PC-3 (cell line): ENCODE measurements around the gene DCDC1. TPM values are rescaled to one million over a fixed set of nuclear protein-coding genes. Genes with fewer than 3 reads are reported as not detected.

Experiments
- ATAC-seq: fragments of 200-7000 bp; cut with Tn5 transposase; 2 replicates; pipeline ENCODE4 v1.9.1; 2020; ENCODE audit warnings: mild to moderate bottlenecking, moderate library complexity
- BruUV-seq: library from RNA; stranded (reverse); fragments of 400-500 nt; replicated peaks from 2 replicates; lab custom pipeline; 2021; lab: Mats Ljungman, UMichigan
- CTCF ChIA-PET: fragments of 300-600 bp; sonication (Branson Sonifier 250); formaldehyde crosslinking; loops from one replicate; lab custom pipeline; 2022; ENCODE audit warnings: antibody characterized with exemption; lab: Charles Lee
- POLR2A ChIA-PET: fragments of 300-600 bp; sonication (Branson Sonifier 250); formaldehyde crosslinking; loops from one replicate; lab custom pipeline; 2022; ENCODE audit warnings: antibody characterized with exemption; ENCODE audit not compliant: unreplicated experiment; lab: Charles Lee
- DNase-seq: peaks from one replicate; pipeline ENCODE4 v3.0.0-alpha.2; 2015
- H2AFZ ChIP-seq: fragments of 300-600 bp; sonication (generic); 2 replicates; pipeline ENCODE4 v1.6.0; 2016; ENCODE audit warnings: antibody characterized with exemption, low read length
- H3F3A ChIP-seq: fragments of 300-600 bp; sonication (generic); one replicate; pipeline ENCODE4 v1.6.0; 2017; ENCODE audit warnings: antibody characterized with exemption, low read length, control low read depth, mild to moderate bottlenecking; ENCODE audit not compliant: unreplicated experiment
- H3K27ac ChIP-seq: fragments of 300-600 bp; sonication (generic); 2 replicates; pipeline ENCODE4 v1.5.1; 2016; ENCODE audit warnings: mild to moderate bottlenecking, low read length
- H3K27me3 ChIP-seq: fragments of 300-600 bp; sonication (generic); 2 replicates; pipeline ENCODE4 v1.6.1; 2016; ENCODE audit warnings: low read length, mixed read lengths
- H3K36me3 ChIP-seq: fragments of 300-600 bp; sonication (generic); 2 replicates; pipeline ENCODE4 v1.6.1; 2016; ENCODE audit warnings: low read depth, mixed run types, low read length, mixed read lengths
- H3K4me1 ChIP-seq: fragments of 300-600 bp; sonication (generic); 2 replicates; pipeline ENCODE4 v1.5.1; 2016; ENCODE audit warnings: low read length; ENCODE audit not compliant: insufficient read depth
- H3K4me2 ChIP-seq: fragments of 300-600 bp; sonication (generic); 2 replicates; pipeline ENCODE4 v1.6.0; 2016; ENCODE audit warnings: low read length
- H3K4me3 ChIP-seq: fragments of 300-600 bp; sonication (generic); 2 replicates; pipeline ENCODE4 v1.5.1; 2016; ENCODE audit warnings: mild to moderate bottlenecking, low read length, mixed read lengths
- H3K79me2 ChIP-seq: fragments of 300-600 bp; sonication (generic); 2 replicates; pipeline ENCODE4 v1.6.1; 2017; ENCODE audit warnings: low read length, mixed read lengths
- H3K9ac ChIP-seq: fragments of 300-600 bp; sonication (generic); 2 replicates; pipeline ENCODE4 v1.6.0; 2016; ENCODE audit warnings: mild to moderate bottlenecking, low read length
- H3K9me2 ChIP-seq: fragments of 300-600 bp; sonication (generic); replicated peaks from 2 replicates; pipeline ENCODE4 v1.6.1; 2016; ENCODE audit warnings: mixed run types, low read length, mixed read lengths
- H3K9me3 ChIP-seq: fragments of 300-600 bp; sonication (generic); 2 replicates; pipeline ENCODE4 v1.6.1; 2016; ENCODE audit warnings: low read length, mixed read lengths
- H4K20me1 ChIP-seq: fragments of 300-600 bp; sonication (generic); 2 replicates; pipeline ENCODE4 v1.6.1; 2016; ENCODE audit warnings: low read length, mixed read lengths
- EZH2 ChIP-seq: fragments of 300-600 bp; sonication (generic); IDR thresholded peaks from one replicate; pipeline ENCODE4 v1.6.1; 2017; ENCODE audit warnings: antibody characterized with exemption, mild to moderate bottlenecking, low read length; ENCODE audit not compliant: unreplicated experiment
- EZH2phosphoT487 ChIP-seq: fragments of 300-600 bp; sonication (generic); IDR thresholded peaks from 2 replicates; pipeline ENCODE4 v1.6.1; 2018; ENCODE audit warnings: mild to moderate bottlenecking, antibody characterized with exemption, low read length, borderline replicate concordance
- intact Hi-C: fragments of 100-400 bp; cut with micrococcal nuclease; formaldehyde crosslinking; loops from 2 replicates; pipeline ENCODE4 v1.9.0; 2023
- total RNA-seq: library from RNA; depleted of rRNA; stranded (reverse); fragments of >200 nt; gene quantifications from 2 replicates; pipeline ENCODE4 v1.2.3, GENCODE V29; 2014
- TF ChIP-seq, protein P1 (sequence below): fragments of 300-600 bp; sonication (generic); conservative IDR thresholded peaks from 2 replicates; pipeline ENCODE4 v1.5.1; 2017; ENCODE audit warnings: antibody characterized with exemption, low read depth, mild to moderate bottlenecking, low read length

Gene DCDC1
- total RNA-seq, 1 experiment from 2014 or later = not detected

DNA sequence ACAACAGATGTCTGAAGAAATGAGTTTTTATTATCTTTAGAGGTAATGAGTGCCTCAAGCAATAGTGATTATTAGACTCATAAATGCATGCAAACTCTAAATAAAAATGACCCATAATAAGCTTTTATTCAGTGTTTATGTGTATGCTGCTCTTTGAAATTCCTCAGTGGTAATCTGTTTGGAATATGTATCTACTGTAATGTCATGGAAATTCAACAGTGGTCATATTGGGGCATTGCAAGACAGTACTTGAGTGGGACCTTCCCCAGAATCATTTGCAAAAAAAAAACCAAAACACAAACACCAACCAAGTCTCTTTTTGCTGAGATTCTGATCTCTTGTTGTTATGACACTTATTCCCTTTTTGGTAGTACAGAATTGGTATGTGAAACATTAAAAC is 35.1 kb upstream of the DCDC1 start:
- ATAC-seq = no peak
- H3K27ac ChIP-seq = no peak overlapping the region
- DNase-seq = no peak
- no peak overlapping the region for H3K4me2 ChIP-seq
- no peaks in the 10 kb centered on the region for H3K36me3 ChIP-seq
- no peak overlapping the region for H3K4me3 ChIP-seq
- no peak overlapping the region for H3K9ac ChIP-seq
- ChIA-PET POLR2A (no interaction called here), CTCF (no interaction called here)
- BruUV-seq = no TSS peak
- H4K20me1 ChIP-seq = no peaks in the 10 kb centered on the region
- no peaks in the 10 kb centered on the region for H3F3A ChIP-seq
- H3K27me3 ChIP-seq = no peaks in the 10 kb centered on the region
- H3K9me3 ChIP-seq = no peaks in the 10 kb centered on the region
- intact Hi-C loops = no loop called here
- TF ChIP-seq, protein P1, sequence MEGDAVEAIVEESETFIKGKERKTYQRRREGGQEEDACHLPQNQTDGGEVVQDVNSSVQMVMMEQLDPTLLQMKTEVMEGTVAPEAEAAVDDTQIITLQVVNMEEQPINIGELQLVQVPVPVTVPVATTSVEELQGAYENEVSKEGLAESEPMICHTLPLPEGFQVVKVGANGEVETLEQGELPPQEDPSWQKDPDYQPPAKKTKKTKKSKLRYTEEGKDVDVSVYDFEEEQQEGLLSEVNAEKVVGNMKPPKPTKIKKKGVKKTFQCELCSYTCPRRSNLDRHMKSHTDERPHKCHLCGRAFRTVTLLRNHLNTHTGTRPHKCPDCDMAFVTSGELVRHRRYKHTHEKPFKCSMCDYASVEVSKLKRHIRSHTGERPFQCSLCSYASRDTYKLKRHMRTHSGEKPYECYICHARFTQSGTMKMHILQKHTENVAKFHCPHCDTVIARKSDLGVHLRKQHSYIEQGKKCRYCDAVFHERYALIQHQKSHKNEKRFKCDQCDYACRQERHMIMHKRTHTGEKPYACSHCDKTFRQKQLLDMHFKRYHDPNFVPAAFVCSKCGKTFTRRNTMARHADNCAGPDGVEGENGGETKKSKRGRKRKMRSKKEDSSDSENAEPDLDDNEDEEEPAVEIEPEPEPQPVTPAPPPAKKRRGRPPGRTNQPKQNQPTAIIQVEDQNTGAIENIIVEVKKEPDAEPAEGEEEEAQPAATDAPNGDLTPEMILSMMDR = no peak
- TF ChIP-seq EZH2phosphoT487 = no peak
- H2AFZ ChIP-seq = no peak overlapping the region
- H3K9me2 ChIP-seq = no peaks in the 10 kb centered on the region
- H3K4me1 ChIP-seq = 0 out of 2 replicates have a peak, but pooled peaks cover 5% of the 10 kb centered on the region
- H3K79me2 ChIP-seq = no peaks in the 10 kb centered on the region

DNA sequence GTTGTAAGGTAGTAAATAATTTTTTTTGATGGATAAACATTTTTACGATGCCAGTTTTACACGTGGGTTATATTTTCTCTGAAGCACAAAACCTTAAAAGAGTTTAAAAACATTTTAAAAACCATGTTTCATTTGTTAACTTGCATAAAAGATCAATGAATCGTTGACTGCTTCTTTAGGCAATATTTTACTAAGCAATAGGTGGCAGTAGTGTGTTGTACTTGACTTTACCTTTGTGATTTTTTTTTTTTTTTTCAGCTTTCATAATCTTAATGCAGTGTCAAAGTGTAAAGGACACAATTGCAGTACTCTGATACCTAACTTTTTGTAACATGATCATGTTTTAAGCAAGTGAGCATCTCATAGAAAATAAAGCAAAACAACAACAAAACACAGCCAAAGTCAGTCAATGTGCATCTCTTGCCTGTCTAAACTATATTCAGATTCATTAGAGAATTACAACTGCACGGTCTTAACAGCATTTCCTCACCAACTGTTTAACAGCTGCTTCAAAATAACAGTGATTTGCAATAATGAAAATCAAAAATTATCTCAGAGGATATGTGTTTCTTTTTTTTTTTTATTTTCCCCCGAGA is 27.8 kb upstream of the DCDC1 start:
- Histone ChIP-seq H4K20me1 (no peaks in the 10 kb centered on the region), H3K4me1 (no peaks in the 10 kb centered on the region), H3K4me3 (no peak overlapping the region), H3K9me2 (no peaks in the 10 kb centered on the region), H3K27me3 (no peaks in the 10 kb centered on the region), H3F3A (no peaks in the 10 kb centered on the region), H3K4me2 (no peak overlapping the region), H3K36me3 (no peaks in the 10 kb centered on the region), H3K79me2 (no peaks in the 10 kb centered on the region), H2AFZ (no peak overlapping the region), H3K9ac (no peak overlapping the region), H3K27ac (no peak overlapping the region), H3K9me3 (no peaks in the 10 kb centered on the region)
- POLR2A ChIA-PET = interaction anchor here (0.7 kb wide), 1 partner anchor 28 kb away, joined by 5 read pairs; the partner anchor contains the start of genes DCDC1 and DNAJC24
- CTCF ChIA-PET = no interaction called here
- ATAC-seq = no peak
- peak; percentile 56 for DNase-seq
- TF ChIP-seq EZH2phosphoT487 (no peak), EZH2 (no peak)
- TF ChIP-seq, protein P1 = peak; percentile 75
- no TSS peak for BruUV-seq
- intact Hi-C loops = loop anchor here (2.0 to 10.0 kb wide), 8 partner anchors 40 to 777 kb away; no protein-coding TSS in a partner anchor

DNA sequence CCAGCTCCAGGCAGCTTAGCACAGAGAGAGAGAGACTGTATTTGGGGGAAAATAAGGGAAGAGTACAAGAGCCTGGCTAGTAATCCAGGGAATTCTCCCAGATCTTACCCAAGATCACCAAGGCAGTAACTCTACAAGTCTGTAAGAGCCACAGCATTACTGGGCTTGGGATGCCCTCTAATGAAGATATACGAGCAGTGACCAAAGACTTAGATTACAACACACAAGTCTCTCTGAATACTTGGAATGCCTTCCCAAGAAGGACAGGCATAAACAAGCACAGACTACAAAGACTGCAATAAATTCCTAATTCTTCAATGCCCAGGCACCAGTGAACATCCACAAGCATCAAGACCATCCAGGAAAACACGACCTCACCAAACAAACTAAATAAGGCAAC is 17.8 kb upstream of the DCDC1 start:
- intact Hi-C loops = no loop called here
- TF ChIP-seq, protein P1 = no peak
- TF ChIP-seq EZH2phosphoT487 (no peak), EZH2 (no peak)
- Histone ChIP-seq H4K20me1 (no peaks in the 10 kb centered on the region), H3K9me3 (no peaks in the 10 kb centered on the region), H3K4me1 (no peaks in the 10 kb centered on the region), H3K36me3 (no peaks in the 10 kb centered on the region), H3K4me2 (no peak overlapping the region), H3K79me2 (no peaks in the 10 kb centered on the region), H3K4me3 (no peak overlapping the region), H3K27me3 (no peaks in the 10 kb centered on the region), H3K9me2 (no peaks in the 10 kb centered on the region), H3K9ac (no peak overlapping the region), H3F3A (no peaks in the 10 kb centered on the region), H2AFZ (no peak overlapping the region), H3K27ac (no peak overlapping the region)
- no TSS peak for BruUV-seq
- ChIA-PET CTCF (no interaction called here), POLR2A (no interaction called here)
- ATAC-seq (no peak), DNase-seq (no peak)
